GM21423 (cell line): ENCODE measurements around the gene NDN.

ENCODE experiments used
- ATAC-seq: cut with Tn5 transposase; IDR thresholded peaks from one replicate; pipeline ENCODE4 v1.9.1; 2021; ENCODE audit warnings: mild to moderate bottlenecking, moderate library complexity; ENCODE audit not compliant: unreplicated experiment

Gene NDN

GRCh38 chr15:23642413-23643044, 44.6 kb downstream of the NDN start:
- ATAC-seq = no peak
